HepG2 (cell line): ENCODE results near the gene PKLR. TPM values are rescaled to one million over a fixed set of nuclear protein-coding genes. Genes with fewer than 3 reads are reported as not detected.
A peak's percentile ranks its signal among the peaks of the same experiment; 100 is the strongest.

Experiments used
- NR2F6 ChIP-seq, 2 experiments: IDR thresholded peaks; 2 replicates each; pipeline ENCODE4 v1.6.1; 2016; ENCODE audit warnings: antibody characterized with exemption in 1 of 2, mild to moderate bottlenecking in 1 of 2
- POLR2AphosphoS5 ChIP-seq: IDR thresholded peaks from 2 replicates; pipeline ENCODE4 v1.6.1; 2012; ENCODE audit warnings: low read depth, low read length
- SOX13 ChIP-seq, 3 experiments: fragments of 450-650 bp in 1 of 3; sonication (generic) in 1 of 3; formaldehyde crosslinking in 1 of 3; IDR thresholded peaks in 2 of 3; conservative IDR thresholded peaks in 1 of 3; 2 replicates each; pipeline versions ENCODE4 v1.5.0 to v1.6.1; 2016 to 2020; ENCODE audit warnings: antibody characterized with exemption in 1 of 3, mild to moderate bottlenecking in 1 of 3, missing compliant biosample characterization in 1 of 3, missing genetic modification reagents in 1 of 3, moderate library complexity in 1 of 3
- SP1 ChIP-seq, 2 experiments: fragments of 450-650 bp in 1 of 2; sonication (generic) in 1 of 2; formaldehyde crosslinking in 1 of 2; IDR thresholded peaks; 2 replicates each; pipeline versions ENCODE4 v1.4.0 to v1.6.1; 2016 to 2020; ENCODE audit warnings: missing genetic modification reagents in 1 of 2
- SRSF4 ChIP-seq: fragments of 200-400 bp; formaldehyde crosslinking; IDR thresholded peaks from one replicate; pipeline ENCODE4 v1.6.1; 2018; ENCODE audit warnings: mild to moderate bottlenecking, low read depth, low read length, moderate library complexity; ENCODE audit not compliant: poor library complexity, severe bottlenecking
- ZNF484 ChIP-seq: sonication (generic); formaldehyde crosslinking; IDR thresholded peaks from 2 replicates; pipeline ENCODE4 v1.5.1; 2020; ENCODE audit warnings: mild to moderate bottlenecking, low read depth, missing genetic modification reagents, borderline replicate concordance
- ZNF572 ChIP-seq: sonication (generic); formaldehyde crosslinking; IDR thresholded peaks from 2 replicates; pipeline ENCODE4 v1.5.1; 2020; ENCODE audit warnings: mild to moderate bottlenecking, missing genetic modification reagents
- polyA plus RNA-seq, 8 experiments: library from polyadenylated mRNA; depleted of rRNA in 3 of 8; stranded (reverse) in 7 of 8; unstranded in 1 of 8; fragments of >200 nt; fragmentation: Illumina TruSeq in 4 of 8; extraction: Trizol in 4 of 8; gene quantifications; 2 replicates each; pipeline versions ENCODE4 v1.2.1 to v1.2.3, GENCODE V29; 2011 to 2016; ENCODE audit warnings: low read depth in 4 of 8, missing spikeins in 1 of 8, mixed read lengths in 1 of 8; ENCODE audit not compliant: insufficient read depth in 1 of 8
- total RNA-seq, 5 experiments: library from RNA; depleted of rRNA; stranded (reverse); fragments of >200 nt; fragmentation: Illumina TruSeq; extraction: Trizol; gene quantifications; 2 replicates each; pipeline ENCODE4 v1.2.3, GENCODE V29; 2016; ENCODE audit warnings: low read depth in 1 of 5
- TF ChIP-seq, protein P1 (sequence below): IDR thresholded peaks from 2 replicates; pipeline ENCODE4 v1.6.1; 2012; ENCODE audit warnings: low read length, improper control_type of control experiment
- TF ChIP-seq, protein P2 (sequence below): IDR thresholded peaks from 2 replicates; pipeline ENCODE4 v1.6.1; 2016; ENCODE audit warnings: mild to moderate bottlenecking, missing biosample characterization, missing genetic modification reagents
- TF ChIP-seq, protein P3 (sequence below): sonication (generic); formaldehyde crosslinking; IDR thresholded peaks from 2 replicates; pipeline ENCODE4 v1.4.0; 2020; ENCODE audit warnings: missing genetic modification reagents, mild to moderate bottlenecking, borderline replicate concordance
- TF ChIP-seq, protein P4 (sequence below): IDR thresholded peaks from 2 replicates; pipeline ENCODE4 v1.6.1; 2016; ENCODE audit warnings: low read depth, missing genetic modification reagents, missing compliant biosample characterization

PKLR gene
- total and polyA plus RNA-seq, 2 of the 13 experiments (the other 11 are each of a cell fraction or from before 2014, with no cell fraction given) = 10.3 to 29.3 TPM

DNA sequence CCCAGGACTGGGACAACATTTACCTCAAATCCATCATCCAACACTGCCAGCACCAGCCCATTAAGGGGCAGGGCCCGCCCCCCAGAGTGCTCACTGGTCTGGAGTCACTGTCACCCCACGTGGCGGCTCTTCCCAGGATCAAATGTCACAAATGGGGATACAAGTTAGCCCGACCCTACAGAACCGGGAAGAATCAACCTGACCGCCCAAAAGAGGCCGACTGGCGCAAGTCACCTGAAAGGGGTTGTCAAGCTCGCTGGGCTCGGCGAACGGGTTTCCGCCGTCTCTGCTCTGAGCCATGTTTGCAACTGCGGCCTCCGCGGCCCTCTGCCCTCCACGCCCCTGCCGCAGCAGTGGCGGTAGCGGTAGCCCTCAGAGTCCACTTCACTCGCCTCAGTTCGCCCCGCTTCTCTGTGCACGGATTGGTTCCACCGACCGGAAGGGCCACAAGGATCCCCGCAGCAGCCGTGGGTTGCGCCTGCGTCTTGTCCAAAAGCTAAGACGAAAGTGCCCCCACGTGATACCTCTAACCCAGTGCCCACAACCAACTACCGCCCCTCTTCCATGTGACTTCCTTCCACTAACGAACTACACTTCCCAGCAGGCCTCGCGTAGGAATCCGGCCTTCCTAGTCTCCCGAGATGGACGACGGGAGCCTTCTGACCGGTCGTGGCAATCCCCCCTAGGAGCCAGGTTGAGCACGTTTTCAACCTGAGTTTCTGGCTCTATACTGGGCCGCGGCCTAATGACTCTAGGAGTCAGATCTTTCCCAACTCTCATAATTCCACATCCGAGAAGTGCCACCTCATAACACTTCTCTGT, 39.2 kb downstream of the PKLR start, which contains the start of gene SCAMP3 (continued):
- TF ChIP-seq, protein P1, sequence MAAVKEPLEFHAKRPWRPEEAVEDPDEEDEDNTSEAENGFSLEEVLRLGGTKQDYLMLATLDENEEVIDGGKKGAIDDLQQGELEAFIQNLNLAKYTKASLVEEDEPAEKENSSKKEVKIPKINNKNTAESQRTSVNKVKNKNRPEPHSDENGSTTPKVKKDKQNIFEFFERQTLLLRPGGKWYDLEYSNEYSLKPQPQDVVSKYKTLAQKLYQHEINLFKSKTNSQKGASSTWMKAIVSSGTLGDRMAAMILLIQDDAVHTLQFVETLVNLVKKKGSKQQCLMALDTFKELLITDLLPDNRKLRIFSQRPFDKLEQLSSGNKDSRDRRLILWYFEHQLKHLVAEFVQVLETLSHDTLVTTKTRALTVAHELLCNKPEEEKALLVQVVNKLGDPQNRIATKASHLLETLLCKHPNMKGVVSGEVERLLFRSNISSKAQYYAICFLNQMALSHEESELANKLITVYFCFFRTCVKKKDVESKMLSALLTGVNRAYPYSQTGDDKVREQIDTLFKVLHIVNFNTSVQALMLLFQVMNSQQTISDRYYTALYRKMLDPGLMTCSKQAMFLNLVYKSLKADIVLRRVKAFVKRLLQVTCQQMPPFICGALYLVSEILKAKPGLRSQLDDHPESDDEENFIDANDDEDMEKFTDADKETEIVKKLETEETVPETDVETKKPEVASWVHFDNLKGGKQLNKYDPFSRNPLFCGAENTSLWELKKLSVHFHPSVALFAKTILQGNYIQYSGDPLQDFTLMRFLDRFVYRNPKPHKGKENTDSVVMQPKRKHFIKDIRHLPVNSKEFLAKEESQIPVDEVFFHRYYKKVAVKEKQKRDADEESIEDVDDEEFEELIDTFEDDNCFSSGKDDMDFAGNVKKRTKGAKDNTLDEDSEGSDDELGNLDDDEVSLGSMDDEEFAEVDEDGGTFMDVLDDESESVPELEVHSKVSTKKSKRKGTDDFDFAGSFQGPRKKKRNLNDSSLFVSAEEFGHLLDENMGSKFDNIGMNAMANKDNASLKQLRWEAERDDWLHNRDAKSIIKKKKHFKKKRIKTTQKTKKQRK = no peak
- TF ChIP-seq SOX13 (IDR thresholded peaks at IDR 0.05) = no peak
- no peak for TF ChIP-seq SOX13 (CRISPR knock-in tag; conservative IDR thresholded peaks at IDR 0.05 in 1 of 2, IDR thresholded peaks at IDR 0.05 in 1 of 2)
- no peak for TF ChIP-seq ZNF572 (CRISPR knock-in tag)
- TF ChIP-seq NR2F6 (IDR thresholded peaks at IDR 0.05) = no peak
- TF ChIP-seq NR2F6 (CRISPR knock-in tag; IDR thresholded peaks at IDR 0.05) = peak; percentile 23; the same call in 1 of the 2 replicates
- TF ChIP-seq, protein P2, sequence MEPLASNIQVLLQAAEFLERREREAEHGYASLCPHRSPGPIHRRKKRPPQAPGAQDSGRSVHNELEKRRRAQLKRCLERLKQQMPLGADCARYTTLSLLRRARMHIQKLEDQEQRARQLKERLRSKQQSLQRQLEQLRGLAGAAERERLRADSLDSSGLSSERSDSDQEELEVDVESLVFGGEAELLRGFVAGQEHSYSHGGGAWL (CRISPR knock-in tag) = peak; percentile 79
- TF ChIP-seq, protein P3, sequence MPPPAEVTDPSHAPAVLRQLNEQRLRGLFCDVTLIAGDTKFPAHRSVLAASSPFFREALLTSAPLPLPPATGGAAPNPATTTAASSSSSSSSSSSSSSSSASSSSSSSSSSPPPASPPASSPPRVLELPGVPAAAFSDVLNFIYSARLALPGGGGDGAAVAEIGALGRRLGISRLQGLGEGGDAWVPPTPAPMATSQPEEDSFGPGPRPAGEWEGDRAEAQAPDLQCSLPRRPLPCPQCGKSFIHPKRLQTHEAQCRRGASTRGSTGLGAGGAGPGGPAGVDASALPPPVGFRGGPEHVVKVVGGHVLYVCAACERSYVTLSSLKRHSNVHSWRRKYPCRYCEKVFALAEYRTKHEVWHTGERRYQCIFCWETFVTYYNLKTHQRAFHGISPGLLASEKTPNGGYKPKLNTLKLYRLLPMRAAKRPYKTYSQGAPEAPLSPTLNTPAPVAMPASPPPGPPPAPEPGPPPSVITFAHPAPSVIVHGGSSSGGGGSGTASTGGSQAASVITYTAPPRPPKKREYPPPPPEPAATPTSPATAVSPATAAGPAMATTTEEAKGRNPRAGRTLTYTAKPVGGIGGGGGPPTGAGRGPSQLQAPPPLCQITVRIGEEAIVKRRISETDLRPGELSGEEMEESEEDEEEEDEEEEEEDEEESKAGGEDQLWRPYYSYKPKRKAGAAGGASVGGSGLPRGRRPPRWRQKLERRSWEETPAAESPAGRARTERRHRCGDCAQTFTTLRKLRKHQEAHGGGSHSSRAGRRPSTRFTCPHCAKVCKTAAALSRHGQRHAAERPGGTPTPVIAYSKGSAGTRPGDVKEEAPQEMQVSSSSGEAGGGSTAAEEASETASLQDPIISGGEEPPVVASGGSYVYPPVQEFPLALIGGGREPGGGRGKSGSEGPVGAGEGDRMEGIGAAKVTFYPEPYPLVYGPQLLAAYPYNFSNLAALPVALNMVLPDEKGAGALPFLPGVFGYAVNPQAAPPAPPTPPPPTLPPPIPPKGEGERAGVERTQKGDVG = no peak
- no peak for TF ChIP-seq SRSF4
- no peak for TF ChIP-seq SP1 (IDR thresholded peaks at IDR 0.05)
- 0 out of 2 replicates have a peak, but pooled peaks have one; percentile 8 for TF ChIP-seq SP1 (CRISPR knock-in tag; IDR thresholded peaks at IDR 0.05)
- TF ChIP-seq, protein P4, sequence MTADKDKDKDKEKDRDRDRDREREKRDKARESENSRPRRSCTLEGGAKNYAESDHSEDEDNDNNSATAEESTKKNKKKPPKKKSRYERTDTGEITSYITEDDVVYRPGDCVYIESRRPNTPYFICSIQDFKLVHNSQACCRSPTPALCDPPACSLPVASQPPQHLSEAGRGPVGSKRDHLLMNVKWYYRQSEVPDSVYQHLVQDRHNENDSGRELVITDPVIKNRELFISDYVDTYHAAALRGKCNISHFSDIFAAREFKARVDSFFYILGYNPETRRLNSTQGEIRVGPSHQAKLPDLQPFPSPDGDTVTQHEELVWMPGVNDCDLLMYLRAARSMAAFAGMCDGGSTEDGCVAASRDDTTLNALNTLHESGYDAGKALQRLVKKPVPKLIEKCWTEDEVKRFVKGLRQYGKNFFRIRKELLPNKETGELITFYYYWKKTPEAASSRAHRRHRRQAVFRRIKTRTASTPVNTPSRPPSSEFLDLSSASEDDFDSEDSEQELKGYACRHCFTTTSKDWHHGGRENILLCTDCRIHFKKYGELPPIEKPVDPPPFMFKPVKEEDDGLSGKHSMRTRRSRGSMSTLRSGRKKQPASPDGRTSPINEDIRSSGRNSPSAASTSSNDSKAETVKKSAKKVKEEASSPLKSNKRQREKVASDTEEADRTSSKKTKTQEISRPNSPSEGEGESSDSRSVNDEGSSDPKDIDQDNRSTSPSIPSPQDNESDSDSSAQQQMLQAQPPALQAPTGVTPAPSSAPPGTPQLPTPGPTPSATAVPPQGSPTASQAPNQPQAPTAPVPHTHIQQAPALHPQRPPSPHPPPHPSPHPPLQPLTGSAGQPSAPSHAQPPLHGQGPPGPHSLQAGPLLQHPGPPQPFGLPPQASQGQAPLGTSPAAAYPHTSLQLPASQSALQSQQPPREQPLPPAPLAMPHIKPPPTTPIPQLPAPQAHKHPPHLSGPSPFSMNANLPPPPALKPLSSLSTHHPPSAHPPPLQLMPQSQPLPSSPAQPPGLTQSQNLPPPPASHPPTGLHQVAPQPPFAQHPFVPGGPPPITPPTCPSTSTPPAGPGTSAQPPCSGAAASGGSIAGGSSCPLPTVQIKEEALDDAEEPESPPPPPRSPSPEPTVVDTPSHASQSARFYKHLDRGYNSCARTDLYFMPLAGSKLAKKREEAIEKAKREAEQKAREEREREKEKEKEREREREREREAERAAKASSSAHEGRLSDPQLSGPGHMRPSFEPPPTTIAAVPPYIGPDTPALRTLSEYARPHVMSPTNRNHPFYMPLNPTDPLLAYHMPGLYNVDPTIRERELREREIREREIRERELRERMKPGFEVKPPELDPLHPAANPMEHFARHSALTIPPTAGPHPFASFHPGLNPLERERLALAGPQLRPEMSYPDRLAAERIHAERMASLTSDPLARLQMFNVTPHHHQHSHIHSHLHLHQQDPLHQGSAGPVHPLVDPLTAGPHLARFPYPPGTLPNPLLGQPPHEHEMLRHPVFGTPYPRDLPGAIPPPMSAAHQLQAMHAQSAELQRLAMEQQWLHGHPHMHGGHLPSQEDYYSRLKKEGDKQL (CRISPR knock-in tag) = peak; percentile 26; the same call in 1 of the 2 replicates
- no peak for TF ChIP-seq ZNF484 (CRISPR knock-in tag)
- peak; percentile 92 for TF ChIP-seq POLR2AphosphoS5
